GM18526 (cell line): ENCODE results near the gene ZDHHC4.

Experiments used
- POLR2A ChIP-seq: IDR thresholded peaks from 3 replicates; pipeline ENCODE4 v1.6.1; 2011; ENCODE audit not compliant: insufficient read length; ENCODE audit errors: extremely low read depth

The ZDHHC4 gene

DNA sequence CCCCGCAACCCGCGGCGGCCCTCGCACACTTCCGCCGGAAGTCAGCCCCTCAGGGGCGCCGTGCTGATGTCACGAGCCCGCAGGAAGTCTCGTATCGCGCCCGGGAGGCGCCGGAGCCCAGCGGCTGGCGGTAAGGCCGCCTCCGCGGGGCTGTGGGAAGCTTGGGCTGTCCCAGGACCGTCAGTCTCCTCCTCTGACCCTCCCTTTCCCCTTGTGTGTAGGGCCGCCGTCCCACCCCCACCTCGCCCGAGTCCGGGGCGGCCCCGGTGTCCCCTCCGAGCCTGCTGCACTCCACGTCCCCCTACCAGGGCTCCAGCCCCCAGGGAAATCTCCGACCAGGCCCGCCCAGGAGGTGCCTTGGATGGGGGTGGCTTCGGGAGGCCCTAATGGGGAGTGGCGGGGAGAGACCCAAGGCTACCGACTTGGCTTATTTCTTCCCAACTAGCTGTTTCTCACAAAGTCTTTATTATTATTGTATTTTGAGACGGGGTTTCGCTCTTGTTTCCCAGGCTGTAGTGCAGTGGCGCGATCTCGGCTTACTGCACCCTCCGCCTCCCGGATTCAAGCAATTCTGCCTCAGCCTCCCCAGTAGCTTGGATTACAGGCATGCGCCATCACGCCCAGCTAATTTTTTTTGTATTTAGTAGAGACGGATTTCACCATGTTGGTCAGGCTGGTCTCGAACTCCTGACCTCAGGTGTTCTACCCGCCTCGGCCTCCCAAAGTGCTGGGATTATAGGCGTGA lies at the start of gene ZDHHC4:
Gene ZDHHC4, plus strand, starts transcription at position 86 of the 745 bp plus-strand sequence. CDS start 3,108 bp downstream, outside the sequence.
- TF ChIP-seq POLR2A = peak; percentile 96

DNA sequence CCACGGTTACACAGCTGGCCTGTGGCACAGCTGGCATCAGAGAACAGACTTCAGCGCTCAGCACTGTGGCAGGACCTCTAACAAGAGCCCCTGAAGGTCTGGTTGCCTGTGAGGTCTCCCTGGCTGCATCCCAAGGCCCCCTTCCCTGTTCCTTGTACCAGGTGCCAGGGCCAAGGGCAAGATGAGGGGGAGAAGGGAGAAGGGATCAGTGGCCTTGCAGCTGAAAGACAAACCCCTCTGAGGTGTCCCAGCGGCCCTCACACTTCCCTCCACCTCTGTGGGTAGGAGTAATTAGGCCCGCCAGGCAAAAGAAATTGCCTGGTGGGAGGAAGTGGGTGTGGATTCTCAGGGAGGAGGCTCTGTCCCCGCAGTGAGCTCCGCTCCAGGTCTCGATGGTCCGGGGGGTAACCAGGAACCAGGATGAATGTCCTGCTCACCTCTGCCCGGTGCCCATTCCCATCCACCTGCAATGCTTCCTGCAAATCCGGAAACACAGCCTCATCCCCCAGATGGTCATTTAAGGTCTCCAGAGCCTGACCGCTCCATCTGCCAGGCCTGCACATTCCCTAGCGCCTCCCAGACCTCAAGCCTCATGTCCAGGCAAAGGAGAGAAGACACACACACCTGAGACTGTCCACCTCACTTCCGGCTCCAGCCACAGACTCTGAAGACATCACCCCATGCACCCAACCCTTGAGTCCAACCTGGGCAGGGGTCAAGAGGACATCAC lies 48.7 kb upstream of the ZDHHC4 start:
- no peak for TF ChIP-seq POLR2A

DNA sequence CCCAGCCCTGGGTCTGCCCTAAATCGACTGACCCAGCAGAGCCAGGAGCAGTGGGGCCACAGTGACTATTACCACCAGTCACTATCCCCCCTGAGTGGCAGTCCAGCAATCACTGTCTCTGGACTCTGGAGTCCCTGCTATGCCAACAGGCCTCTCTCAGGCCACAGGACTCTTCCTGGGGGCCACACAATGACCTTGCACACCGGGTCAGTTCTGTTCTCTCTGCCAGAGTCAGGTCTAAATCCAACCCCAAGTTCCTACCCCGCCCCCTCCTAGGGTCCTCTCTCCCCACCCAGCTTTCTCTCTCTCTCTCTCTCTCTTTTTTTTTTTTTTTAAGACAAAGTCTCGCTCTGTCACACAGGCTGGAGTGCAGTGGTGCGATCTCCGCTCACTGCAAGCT lies 47.6 kb upstream of the ZDHHC4 start:
- no peak for TF ChIP-seq POLR2A

DNA sequence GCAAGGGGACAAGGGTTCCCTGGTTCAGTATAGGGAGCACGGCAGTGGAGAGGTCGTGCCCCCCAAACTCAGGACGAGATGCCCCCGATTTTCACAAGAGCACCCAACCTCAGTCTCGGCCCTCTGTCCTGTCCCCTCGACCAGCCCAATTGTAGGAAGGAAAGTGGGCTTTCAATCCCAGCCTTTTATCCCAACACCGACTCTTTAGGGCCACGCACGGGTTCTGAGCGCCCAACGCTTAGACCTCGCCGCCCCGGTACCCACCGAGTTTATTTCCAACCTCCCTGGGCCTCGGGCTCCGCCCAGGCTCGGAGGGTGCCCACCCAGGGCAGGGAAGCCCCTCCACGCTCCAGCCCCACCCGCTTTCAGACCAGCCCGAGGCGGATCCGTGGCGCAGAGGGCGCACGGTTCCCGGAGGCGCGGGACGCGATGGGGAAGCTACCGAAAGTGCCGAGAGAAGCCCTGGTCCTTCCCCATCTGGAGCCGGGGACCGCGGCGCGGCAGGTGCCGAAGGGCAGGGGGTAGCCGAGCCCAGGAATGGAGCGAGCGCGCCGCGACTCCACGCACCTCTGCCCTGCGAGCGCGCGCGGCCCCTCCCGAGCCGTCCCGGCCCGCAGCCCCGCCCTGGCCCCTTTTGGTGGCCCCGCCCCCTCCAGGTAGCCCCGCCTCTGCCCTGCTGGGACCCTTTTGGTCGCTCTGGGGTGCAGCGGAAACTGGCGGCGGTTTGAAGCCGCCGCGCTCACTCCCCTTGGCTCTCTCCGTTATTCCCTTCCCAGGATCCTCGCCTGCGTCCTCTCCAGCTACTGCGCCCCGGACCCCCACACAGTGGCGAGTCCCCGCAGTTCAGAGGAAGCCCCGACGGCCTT lies 46.4 kb upstream of the ZDHHC4 start:
- TF ChIP-seq POLR2A = no peak

DNA sequence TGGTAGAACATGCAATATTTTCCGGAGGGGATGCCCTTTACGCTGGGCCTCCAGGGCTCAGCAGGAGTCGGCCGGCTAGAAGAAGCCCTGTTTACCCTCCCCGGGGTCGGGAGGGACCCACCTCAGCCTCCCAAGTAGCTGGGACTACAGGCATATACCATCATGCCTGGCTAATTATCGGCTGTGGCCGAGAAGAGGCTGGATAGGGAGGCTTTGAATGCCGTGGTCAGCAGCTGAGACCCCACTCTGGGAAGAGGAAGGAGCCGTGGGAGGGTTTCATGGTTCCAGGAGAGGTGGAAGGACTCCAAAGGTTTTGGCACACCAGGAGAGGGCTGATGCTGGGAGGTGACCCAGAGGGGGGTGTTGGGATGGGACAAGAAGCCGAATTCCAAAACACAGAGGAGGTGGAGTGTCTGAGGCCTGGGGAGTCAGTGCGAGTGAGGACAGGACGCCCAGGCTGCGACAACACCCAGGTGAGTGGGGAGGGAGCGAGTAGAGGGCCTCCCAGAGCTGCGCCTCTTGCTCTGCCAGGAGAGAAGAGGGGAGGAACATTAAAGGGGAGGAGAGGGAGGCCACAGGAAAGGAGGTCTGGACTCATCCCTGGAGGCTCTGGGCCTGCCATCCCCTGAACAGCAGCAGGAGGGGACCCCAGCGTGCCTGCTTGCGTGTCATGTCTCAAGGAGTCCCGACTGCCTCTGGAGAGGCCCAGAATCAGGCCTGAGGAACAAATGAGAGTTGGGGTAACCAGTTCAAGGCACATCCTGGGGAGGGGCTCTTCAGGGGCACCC lies 45.6 kb upstream of the ZDHHC4 start:
- no peak for TF ChIP-seq POLR2A

DNA sequence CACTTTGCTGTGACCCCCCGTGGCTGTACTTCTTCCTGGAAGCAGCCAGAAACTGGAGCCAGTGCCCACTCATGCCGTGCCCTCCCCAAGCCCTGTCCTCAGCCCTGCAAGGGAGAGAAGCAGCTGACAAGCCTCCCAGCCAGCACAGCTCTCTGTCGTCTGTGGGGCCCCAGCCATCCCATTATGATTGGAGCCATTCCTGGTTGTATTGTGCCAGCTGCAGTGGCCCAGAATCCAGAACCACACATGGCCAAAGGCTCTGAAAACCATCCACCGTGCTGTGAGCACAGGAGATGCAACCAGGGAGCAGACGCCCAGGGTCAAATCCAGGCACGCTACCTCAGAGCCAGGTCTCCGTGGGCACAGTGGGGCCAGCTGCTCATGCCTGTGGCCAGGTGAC lies 44.7 kb upstream of the ZDHHC4 start:
- TF ChIP-seq POLR2A = no peak

DNA sequence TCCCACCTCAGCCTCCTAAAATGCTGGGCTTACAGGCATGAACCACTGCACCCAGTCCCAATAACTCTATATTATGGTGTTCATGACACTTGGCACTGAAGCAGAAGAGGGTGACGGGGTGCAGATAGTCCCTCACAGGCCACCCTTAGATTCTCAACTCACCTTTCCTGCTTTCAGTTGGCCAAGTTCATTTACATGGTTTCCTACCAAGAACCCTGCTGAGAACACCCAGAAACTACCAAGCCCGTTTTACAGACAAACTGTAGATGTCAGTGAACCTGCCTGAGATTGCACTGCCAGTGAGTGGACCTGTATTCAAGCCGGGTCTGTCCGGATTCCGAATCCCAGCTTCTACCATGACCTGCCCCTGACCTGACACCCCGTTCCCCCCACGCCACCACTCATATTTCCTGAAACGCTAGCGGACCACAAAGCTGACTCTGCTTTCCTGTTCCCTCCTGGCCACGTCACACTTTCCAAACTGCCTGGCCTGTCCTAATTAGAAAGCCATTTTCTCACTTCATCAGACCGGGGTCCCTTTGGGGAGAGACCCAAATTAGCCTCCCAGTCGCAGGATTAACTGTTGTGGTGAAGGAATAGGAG lies 43.3 kb upstream of the ZDHHC4 start:
- TF ChIP-seq POLR2A = no peak

DNA sequence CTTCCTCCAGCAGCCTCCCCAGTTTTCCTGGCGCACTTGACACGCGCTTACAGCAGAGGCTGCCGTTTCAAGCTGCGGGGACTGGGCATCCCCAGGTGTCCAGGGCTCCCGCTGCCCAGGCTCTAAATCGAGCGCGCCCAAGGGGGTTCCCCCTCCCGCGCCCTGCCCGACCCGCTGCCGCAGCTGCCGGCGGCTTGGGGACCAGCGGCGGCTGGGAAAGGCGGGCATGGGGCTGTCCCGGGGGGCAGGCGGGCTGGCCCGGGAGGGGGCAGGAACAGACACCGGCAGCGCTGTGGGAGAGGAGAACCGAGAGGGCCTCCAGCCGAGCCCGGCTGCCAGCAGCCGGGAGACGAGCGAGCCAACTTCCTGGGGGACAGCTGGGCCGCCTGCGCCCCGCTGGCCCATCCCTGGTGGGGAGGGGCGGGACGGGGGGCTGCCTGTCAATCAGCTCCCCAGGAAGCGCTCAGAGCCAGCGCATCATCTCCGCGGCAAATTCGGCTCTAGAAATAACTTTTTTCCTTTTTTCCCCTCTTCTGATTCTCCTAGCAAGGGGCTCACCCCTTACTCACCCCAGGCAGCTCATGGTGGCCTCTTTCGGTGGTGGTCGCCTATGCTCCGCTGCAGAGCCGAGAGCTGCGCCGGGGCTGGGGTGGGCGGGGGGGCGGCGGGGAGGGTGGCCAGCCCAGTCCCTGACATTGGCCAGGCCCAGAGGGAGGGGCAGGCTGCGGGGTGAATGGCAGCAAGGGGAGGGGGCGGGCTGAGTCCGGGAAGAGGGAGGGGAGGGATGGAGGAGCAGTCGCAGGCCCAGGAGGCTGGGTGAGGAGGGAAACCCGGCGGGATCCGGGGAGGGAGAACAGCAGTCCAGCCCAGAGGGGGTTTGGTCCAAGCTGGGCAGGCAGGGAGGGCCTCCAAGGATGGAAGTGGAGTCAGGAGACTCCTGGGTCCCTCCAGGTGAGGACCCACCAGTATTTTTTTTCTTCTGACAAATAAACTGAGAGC lies 40.7 kb upstream of the ZDHHC4 start:
- TF ChIP-seq POLR2A = no peak

DNA sequence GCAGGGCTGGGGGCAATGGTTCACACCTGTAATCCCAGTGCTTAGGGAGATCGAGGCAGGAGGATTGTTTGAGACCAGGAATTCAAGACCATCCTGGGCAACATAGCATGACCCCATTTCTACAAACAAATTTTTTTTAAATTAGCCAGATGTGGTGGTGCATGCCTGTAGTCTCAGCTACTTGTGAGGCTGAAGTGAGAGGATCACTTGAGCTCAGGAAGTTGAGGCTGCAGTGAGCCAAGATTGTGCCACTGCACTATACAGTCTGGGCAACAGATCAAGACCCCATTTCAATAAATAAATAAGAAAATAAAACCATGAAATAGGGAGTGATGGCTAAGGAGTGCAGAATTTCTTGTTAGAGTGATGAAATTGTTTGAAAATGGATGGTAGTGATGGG lies 34.9 kb upstream of the ZDHHC4 start:
- no peak for TF ChIP-seq POLR2A

DNA sequence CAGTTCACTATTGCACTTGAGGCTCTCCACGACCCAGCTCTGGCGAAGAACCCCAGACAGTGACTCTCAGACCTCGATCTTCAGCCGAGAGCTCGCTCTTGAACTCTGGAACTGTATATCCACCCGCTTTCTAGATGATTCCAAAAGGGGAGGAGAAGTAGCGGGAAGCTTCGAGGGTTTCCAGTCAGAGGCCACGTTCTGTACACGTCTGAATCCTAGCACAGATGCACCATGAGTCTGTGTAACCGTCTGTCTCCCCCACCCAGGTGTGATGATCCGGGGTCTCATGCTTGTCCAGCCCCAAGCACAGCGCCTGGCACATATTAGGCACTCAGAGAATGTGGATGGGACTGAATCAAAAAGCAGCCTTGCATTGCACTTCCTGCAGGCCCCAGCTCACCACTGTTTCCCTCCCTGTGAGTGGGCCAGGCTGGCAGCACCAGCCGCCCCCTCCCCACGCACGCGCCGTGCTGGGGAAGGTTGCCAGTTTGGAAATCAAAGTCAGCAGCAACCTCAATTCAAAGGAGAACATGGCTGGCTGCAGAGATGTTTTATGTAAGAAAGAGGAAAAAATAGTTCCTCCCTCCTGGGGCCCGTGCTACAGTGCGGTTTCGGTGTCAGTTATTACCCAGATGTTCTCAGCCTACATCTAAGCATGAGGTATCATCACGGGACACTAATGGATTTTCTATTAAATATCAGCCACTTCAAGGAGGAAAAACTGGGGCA lies 31.7 kb upstream of the ZDHHC4 start:
- TF ChIP-seq POLR2A = no peak

DNA sequence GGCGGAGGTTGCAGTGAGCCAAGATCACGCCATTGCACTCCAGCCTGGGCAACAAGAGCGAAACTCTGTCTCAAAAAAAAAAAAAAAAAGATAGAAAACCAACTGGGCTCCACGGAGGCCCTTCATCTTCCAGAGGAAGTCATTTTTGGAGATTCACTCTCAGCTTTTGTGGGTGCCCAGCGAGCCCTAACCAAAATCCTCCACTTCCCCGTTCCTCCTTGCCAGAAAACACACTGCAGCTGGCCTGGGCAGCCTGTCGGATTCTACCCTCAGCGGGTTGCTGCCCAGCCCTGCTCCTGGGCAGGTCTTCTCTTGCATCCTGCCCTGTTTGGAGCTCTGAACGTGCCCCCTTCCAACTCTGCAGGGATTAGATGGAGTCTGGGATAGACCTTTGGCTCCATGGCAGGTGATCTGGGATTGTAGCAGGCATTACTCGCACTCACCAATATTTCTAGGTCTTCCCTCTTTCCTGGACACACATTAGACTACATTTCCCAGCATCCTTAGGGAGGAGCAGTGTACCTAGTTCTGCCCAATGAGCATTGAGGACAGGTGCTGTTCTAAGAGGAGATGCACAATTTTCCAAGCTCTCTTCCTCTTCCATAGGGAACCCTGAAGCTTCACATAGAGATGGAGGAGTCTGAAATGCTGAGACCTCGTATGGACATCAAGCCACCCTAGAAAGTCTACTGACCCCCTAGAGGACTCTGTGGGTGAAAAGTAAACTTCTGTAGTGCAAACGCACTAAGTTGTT lies 30.6 kb upstream of the ZDHHC4 start:
- no peak for TF ChIP-seq POLR2A

DNA sequence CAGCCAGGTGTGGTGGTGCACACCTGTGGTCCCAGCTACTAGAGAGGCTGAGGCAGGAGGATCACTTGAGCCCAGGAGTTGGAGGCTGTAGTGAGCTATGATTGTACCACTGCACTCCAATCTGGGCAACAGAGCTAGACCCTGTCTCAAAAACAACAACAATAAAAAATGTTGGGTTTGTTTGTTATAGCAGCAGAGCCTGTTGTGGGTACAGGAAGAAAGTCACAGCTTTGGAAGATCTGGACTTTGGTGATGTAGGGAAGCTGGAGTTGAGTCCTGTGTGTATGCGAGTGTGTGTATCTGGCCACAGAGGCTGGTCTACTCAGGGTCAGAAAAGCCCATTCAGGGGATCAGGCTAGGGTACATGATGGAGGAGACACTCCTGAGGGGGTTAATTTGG lies 29.9 kb upstream of the ZDHHC4 start:
- TF ChIP-seq POLR2A = no peak
